HG02571 (cell line): Measurements from ENCODE around the gene RMC1.
"Not testable (repeated sequence)": the region's sequence is repeated elsewhere in the genome, so short reads cannot be mapped to it uniquely, and the experiment has no call there.

Experiments
- ATAC-seq: cut with Tn5 transposase; IDR thresholded peaks from one replicate; pipeline ENCODE4 v1.9.1; 2021; ENCODE audit warnings: mild to moderate bottlenecking, moderate library complexity; ENCODE audit not compliant: unreplicated experiment

Gene RMC1

GRCh38 chr18:23556145-23556780, 53.0 kb downstream of the RMC1 start:
- no peak for ATAC-seq

GRCh38 chr18:23557511-23557910, 54.2 kb downstream of the RMC1 start:
- not testable (repeated sequence) for ATAC-seq

- no peak for ATAC-seq
Observed at GRCh38 chr18:23560186-23560585, 56.9 kb downstream of the RMC1 start.

GRCh38 chr18:23563377-23564043, 60.2 kb downstream of the RMC1 start:
- ATAC-seq, result no peak

- no peak for ATAC-seq
Observed at GRCh38 chr18:23565916-23566547, 62.7 kb downstream of the RMC1 start.

- no peak for ATAC-seq
Observed at GRCh38 chr18:23567671-23568070, 64.4 kb downstream of the RMC1 start.

- no peak for ATAC-seq
Observed at GRCh38 chr18:23568281-23569138, 65.2 kb downstream of the RMC1 start.

GRCh38 chr18:23569299-23570063, 66.2 kb downstream of the RMC1 start:
- ATAC-seq, result no peak

GRCh38 chr18:23570912-23571504, 67.7 kb downstream of the RMC1 start:
- no peak for ATAC-seq

- ATAC-seq, result no peak
Observed at GRCh38 chr18:23572012-23572411, 68.7 kb downstream of the RMC1 start.

GRCh38 chr18:23572570-23572969, 69.3 kb downstream of the RMC1 start:
- no peak for ATAC-seq

GRCh38 chr18:23573020-23573419, 69.7 kb downstream of the RMC1 start:
- ATAC-seq, result no peak

GRCh38 chr18:23573626-23574431, 70.5 kb downstream of the RMC1 start:
- no peak for ATAC-seq

- ATAC-seq, result no peak
Observed at GRCh38 chr18:23574611-23575308, 71.4 kb downstream of the RMC1 start.

- no peak for ATAC-seq
Observed at GRCh38 chr18:23575309-23575651, 72.0 kb downstream of the RMC1 start.

- ATAC-seq, result not testable (repeated sequence)
Observed at GRCh38 chr18:23577521-23577920, 74.2 kb downstream of the RMC1 start.

GRCh38 chr18:23578067-23578701, 74.9 kb downstream of the RMC1 start:
- no peak for ATAC-seq

- ATAC-seq, result no peak
Observed at GRCh38 chr18:23578891-23579653, 75.8 kb downstream of the RMC1 start.
